H1 (cell line): ENCODE measurements around the gene ROBO2. TPM values are rescaled to one million over a fixed set of nuclear protein-coding genes. Genes with fewer than 3 reads are reported as not detected.

Experiments
- CTCF ChIA-PET: fragments of 300-600 bp; sonication (Branson Sonifier 250); formaldehyde crosslinking; loops from one replicate; lab custom pipeline; 2021; ENCODE audit not compliant: partially characterized antibody; lab: Charles Lee
- POLR2A ChIA-PET: fragments of 300-600 bp; sonication (Branson Sonifier 250); formaldehyde crosslinking; loops from one replicate; lab custom pipeline; 2021; ENCODE audit warnings: inconsistent platforms; ENCODE audit not compliant: partially characterized antibody; lab: Charles Lee
- DNase-seq, 2 experiments: peaks; one replicate each; pipeline versions ENCODE4 v3.0.0 to v3.0.0-alpha.2; 2010 to 2022; ENCODE audit warnings: low spot score in 2 of 2, low read depth in 1 of 2, mixed read lengths in 1 of 2
- FAIRE-seq: peaks from 2 replicates; lab custom pipeline; 2011; peaks lifted over from hg19 to GRCh38; lab: Jason Lieb, UNC
- H2AFZ ChIP-seq: 2 replicates; pipeline ENCODE4 v1.8.1; 2012; ENCODE audit warnings: low read length, inconsistent platforms
- H2AK5ac ChIP-seq: 2 replicates; pipeline ENCODE4 v1.6.1; 2013; ENCODE audit warnings: low read depth, low read length
- H2BK120ac ChIP-seq: replicated peaks from 2 replicates; pipeline ENCODE3; 2013; ENCODE audit warnings: low read depth, low read length, inconsistent platforms
- H2BK12ac ChIP-seq: 2 replicates; pipeline ENCODE4 v1.6.1; 2013; ENCODE audit warnings: low read depth, low read length
- H2BK15ac ChIP-seq: 2 replicates; pipeline ENCODE4 v1.6.1; 2013; ENCODE audit warnings: low read length
- H2BK20ac ChIP-seq: 2 replicates; pipeline ENCODE4 v1.6.1; 2013; ENCODE audit warnings: low read length
- H2BK5ac ChIP-seq: 2 replicates; pipeline ENCODE4 v1.6.1; 2013; ENCODE audit warnings: low read depth, low read length
- H3K14ac ChIP-seq: 2 replicates; pipeline ENCODE4 v1.6.1; 2013; ENCODE audit warnings: inconsistent platforms; ENCODE audit not compliant: insufficient read length
- H3K18ac ChIP-seq: 2 replicates; pipeline ENCODE4 v1.6.1; 2013; ENCODE audit warnings: low read length; ENCODE audit errors: extremely low read depth
- H3K23ac ChIP-seq: 2 replicates; pipeline ENCODE4 v1.6.1; 2013; ENCODE audit warnings: inconsistent platforms; ENCODE audit not compliant: insufficient read length
- H3K23me2 ChIP-seq: 2 replicates; pipeline ENCODE4 v1.6.1; 2013; ENCODE audit warnings: low read depth, low read length
- H3K27ac ChIP-seq: 2 replicates; pipeline ENCODE4 v1.6.1; 2011; ENCODE audit warnings: low read depth, low read length, inconsistent platforms
- H3K27me3 ChIP-seq, 4 experiments: replicated peaks in 1 of 4; 1 replicate in 1 of 4; 2 replicates in 3 of 4; pipeline versions ENCODE4 v1.6.1 to v1.8.1; 2011 to 2013; ENCODE audit warnings: low read length in 3 of 4, mild to moderate bottlenecking in 3 of 4, inconsistent platforms in 2 of 4, mixed read lengths in 2 of 4, moderate library complexity in 1 of 4; ENCODE audit not compliant: control insufficient read depth in 3 of 4, insufficient read depth in 3 of 4; ENCODE audit errors: extremely low read depth in 1 of 4
- H3K36me3 ChIP-seq, 4 experiments: 2 replicates each; pipeline versions ENCODE4 v1.6.1 to v1.8.1; 2011 to 2013; ENCODE audit warnings: mild to moderate bottlenecking in 4 of 4, low read length in 3 of 4, moderate library complexity in 2 of 4, control low read depth in 1 of 4, inconsistent platforms in 1 of 4; ENCODE audit not compliant: insufficient read depth in 4 of 4, control insufficient read depth in 2 of 4
- H3K4ac ChIP-seq: replicated peaks from 2 replicates; pipeline ENCODE3; 2013; ENCODE audit warnings: low read length, low read depth, mixed read lengths, inconsistent platforms; ENCODE audit not compliant: insufficient read length
- H3K4me1 ChIP-seq, 4 experiments: replicated peaks in 1 of 4; 1 replicate in 1 of 4; 2 replicates in 3 of 4; pipeline versions ENCODE4 v1.6.1 to v1.8.1; 2011 to 2013; ENCODE audit warnings: low read length in 3 of 4, inconsistent platforms in 2 of 4, mixed read lengths in 1 of 4; ENCODE audit not compliant: insufficient read depth in 4 of 4, control insufficient read depth in 3 of 4
- H3K4me2 ChIP-seq, 2 experiments: 2 replicates each; pipeline versions ENCODE4 v1.6.1 to v1.8.1; 2011 to 2013; ENCODE audit warnings: low read depth in 2 of 2, low read length in 2 of 2, control low read depth in 1 of 2, inconsistent platforms in 1 of 2, mild to moderate bottlenecking in 1 of 2; ENCODE audit not compliant: insufficient read depth in 1 of 2
- H3K4me3 ChIP-seq, 4 experiments: fragments of 200-600, 300-600 bp in 1 of 4; sonication (generic), shearing (Covaris generic), sonication (Bioruptor Twin) in 1 of 4; 2 replicates each; pipeline versions ENCODE4 v1.5.1 to v1.8.1; 2011 to 2016; ENCODE audit warnings: low read length in 4 of 4, low read depth in 3 of 4, control low read depth in 2 of 4, inconsistent platforms in 2 of 4, mild to moderate bottlenecking in 2 of 4, mixed read lengths in 1 of 4, moderate library complexity in 1 of 4; ENCODE audit not compliant: insufficient read depth in 2 of 4; ENCODE audit errors: extremely low read depth in 1 of 4
- H3K56ac ChIP-seq: replicated peaks from 2 replicates; pipeline ENCODE3; 2013; ENCODE audit warnings: low read depth, mild to moderate bottlenecking, mixed read lengths, low read length, inconsistent platforms; ENCODE audit not compliant: insufficient read length
- H3K79me1 ChIP-seq: 2 replicates; pipeline ENCODE4 v1.6.1; 2013; ENCODE audit warnings: low read depth, low read length, control low read depth
- H3K79me2 ChIP-seq, 2 experiments: 2 replicates each; pipeline versions ENCODE4 v1.6.1 to v1.8.1; 2012 to 2013; ENCODE audit warnings: low read length in 2 of 2, mild to moderate bottlenecking in 2 of 2, inconsistent platforms in 1 of 2; ENCODE audit not compliant: insufficient read depth in 2 of 2, control insufficient read depth in 1 of 2
- H3K9ac ChIP-seq, 4 experiments: replicated peaks in 1 of 4; 1 replicate in 1 of 4; 2 replicates in 3 of 4; pipeline versions ENCODE4 v1.6.1 to v1.8.1; 2011 to 2013; ENCODE audit warnings: low read depth in 3 of 4, low read length in 3 of 4, control low read depth in 2 of 4, mild to moderate bottlenecking in 2 of 4, moderate library complexity in 2 of 4, inconsistent platforms in 1 of 4; ENCODE audit errors: extremely low read depth in 1 of 4
- H3K9me3 ChIP-seq, 2 experiments: 2 replicates each; pipeline versions ENCODE4 v1.6.1 to v1.8.1; 2012 to 2013; ENCODE audit warnings: mild to moderate bottlenecking in 2 of 2, moderate library complexity in 2 of 2, control low read depth in 1 of 2, inconsistent platforms in 1 of 2, low read depth in 1 of 2, low read length in 1 of 2, mixed read lengths in 1 of 2; ENCODE audit not compliant: insufficient read depth in 2 of 2
- H4K20me1 ChIP-seq, 2 experiments: replicated peaks in 1 of 2; 2 replicates each; pipeline versions ENCODE3 to v1.8.1; 2011 to 2013; ENCODE audit warnings: inconsistent platforms in 2 of 2, low read length in 2 of 2, mild to moderate bottlenecking in 1 of 2; ENCODE audit not compliant: insufficient read depth in 2 of 2, control insufficient read depth in 1 of 2
- H4K5ac ChIP-seq: 2 replicates; pipeline ENCODE4 v1.6.1; 2013; ENCODE audit warnings: low read length, low read depth, mixed read lengths, inconsistent platforms; ENCODE audit not compliant: insufficient read length
- H4K8ac ChIP-seq: 2 replicates; pipeline ENCODE4 v1.8.0; 2013; ENCODE audit warnings: mild to moderate bottlenecking, moderate library complexity, low read length, inconsistent platforms; ENCODE audit not compliant: insufficient read depth; ENCODE audit errors: extremely low read depth
- H4K91ac ChIP-seq: replicated peaks from 2 replicates; pipeline ENCODE3; 2013; ENCODE audit warnings: low read length, mixed read lengths, inconsistent platforms; ENCODE audit not compliant: insufficient read length
- BCL11A ChIP-seq, 2 experiments: IDR thresholded peaks; one replicate each; pipeline ENCODE4 v1.6.1; 2011; ENCODE audit warnings: low read depth in 2 of 2, low read length in 2 of 2, mild to moderate bottlenecking in 2 of 2
- BRCA1 ChIP-seq: IDR thresholded peaks from 2 replicates; pipeline ENCODE4 v1.6.1; 2012; ENCODE audit warnings: low read depth, low read length, improper control_type of control experiment
- CEBPB ChIP-seq: IDR thresholded peaks from 2 replicates; pipeline ENCODE4 v1.6.1; 2012; ENCODE audit warnings: low read depth, low read length
- GTF2F1 ChIP-seq: IDR thresholded peaks from 2 replicates; pipeline ENCODE4 v1.6.1; 2012; ENCODE audit warnings: low read depth, low read length, improper control_type of control experiment, borderline replicate concordance
- KDM1A ChIP-seq: fragments of 200-600, 300-600 bp; sonication (generic); IDR thresholded peaks from 2 replicates; pipeline ENCODE4 v1.7.1; 2016; ENCODE audit warnings: mild to moderate bottlenecking, low read length, borderline replicate concordance
- KDM5A ChIP-seq: fragments of 200-600 bp; IDR thresholded peaks from 2 replicates; pipeline ENCODE4 v1.7.1; 2012; ENCODE audit warnings: mild to moderate bottlenecking, low read length, inconsistent platforms, mixed read lengths
- PHF8 ChIP-seq: fragments of 200-600 bp; sonication (generic); conservative IDR thresholded peaks from 2 replicates; pipeline ENCODE4 v1.7.1; 2012; ENCODE audit warnings: low read depth, mild to moderate bottlenecking, inconsistent platforms, low read length, moderate library complexity
- RNF2 ChIP-seq: fragments of 200-900, 300-1000 bp; sonication (generic); IDR thresholded peaks from 2 replicates; pipeline ENCODE4 v1.7.1; 2016; ENCODE audit warnings: borderline replicate concordance, low read depth, mild to moderate bottlenecking, antibody characterized with exemption, low read length; ENCODE audit not compliant: poor library complexity, severe bottlenecking; ENCODE audit errors: missing control alignments
- SAP30 ChIP-seq: fragments of 300-600 bp; sonication (generic); IDR thresholded peaks from 2 replicates; pipeline ENCODE4 v1.7.1; 2012; ENCODE audit warnings: low read length, moderate library complexity, mild to moderate bottlenecking, inconsistent platforms; ENCODE audit not compliant: insufficient read depth, insufficient replicate concordance
- SIRT6 ChIP-seq: IDR thresholded peaks from one replicate; pipeline ENCODE4 v1.7.1; 2012; ENCODE audit warnings: low read length, inconsistent platforms
- TAF7 ChIP-seq: optimal IDR thresholded peaks from 2 replicates; pipeline ENCODE3; 2011; ENCODE audit warnings: low read depth, mild to moderate bottlenecking, inconsistent platforms, low read length, moderate library complexity, borderline replicate concordance
- TBP ChIP-seq: IDR thresholded peaks from 2 replicates; pipeline ENCODE4 v1.6.1; 2011; ENCODE audit warnings: low read depth, low read length, improper control_type of control experiment
- TCF12 ChIP-seq: IDR thresholded peaks from 2 replicates; pipeline ENCODE4 v1.6.1; 2011; ENCODE audit warnings: low read depth, mild to moderate bottlenecking, low read length
- YY1 ChIP-seq: IDR thresholded peaks from 2 replicates; pipeline ENCODE4 v1.6.1; 2011; ENCODE audit warnings: low read depth, mild to moderate bottlenecking, low read length
- ZNF274 ChIP-seq: IDR thresholded peaks from 2 replicates; pipeline ENCODE4 v1.7.0; 2012; ENCODE audit warnings: low read length, borderline replicate concordance; ENCODE audit errors: extremely low read depth
- WGBS, 2 experiments: shearing (Covaris generic) in 1 of 2; methylation state at CpG; one replicate each; pipeline versions ENCODE4 v1.1.6 to v1.1.7; 2013 to 2015; ENCODE audit warnings: low lambda C conversion rate in 2 of 2, mixed read lengths in 2 of 2, inconsistent platforms in 1 of 2, low coverage in 1 of 2, missing lambda C conversion rate in 1 of 2; ENCODE audit not compliant: insufficient replicate concordance in 2 of 2, insufficient coverage in 1 of 2, insufficient read length in 1 of 2; ENCODE audit errors: extremely low coverage in 1 of 2, missing lambda C conversion rate in 1 of 2; 5-methylcytosine and 5-hydroxymethylcytosine counted together
- polyA plus RNA-seq, 7 experiments: library from polyadenylated mRNA; depleted of rRNA in 3 of 7; stranded (reverse) in 5 of 7; unstranded in 2 of 7; fragments of >200 nt in 5 of 7; fragments of 200-250 nt in 2 of 7; gene quantifications; 1 replicate in 5 of 7; 2 replicates in 1 of 7; 4 replicates in 1 of 7; pipeline versions ENCODE4 v1.2.1 to v1.2.3, GENCODE V29; 2011 to 2013; ENCODE audit warnings: missing spikeins in 2 of 7, mixed read lengths in 2 of 7
- total RNA-seq: library from RNA; stranded (reverse); fragmentation: NEBNext Ultra II Directional; extraction: Animal tissue kit (Norgen Biotek cat#: 25700); gene quantifications from 2 replicates; pipeline ENCODE4 v1.2.1, GENCODE V29; 2021

The ROBO2 gene
- total and polyA plus RNA-seq, 2 of the 8 experiments (the other 6 are each of a cell fraction or from before 2014, with no cell fraction given): 1.5 to 2.9 TPM

DNA sequence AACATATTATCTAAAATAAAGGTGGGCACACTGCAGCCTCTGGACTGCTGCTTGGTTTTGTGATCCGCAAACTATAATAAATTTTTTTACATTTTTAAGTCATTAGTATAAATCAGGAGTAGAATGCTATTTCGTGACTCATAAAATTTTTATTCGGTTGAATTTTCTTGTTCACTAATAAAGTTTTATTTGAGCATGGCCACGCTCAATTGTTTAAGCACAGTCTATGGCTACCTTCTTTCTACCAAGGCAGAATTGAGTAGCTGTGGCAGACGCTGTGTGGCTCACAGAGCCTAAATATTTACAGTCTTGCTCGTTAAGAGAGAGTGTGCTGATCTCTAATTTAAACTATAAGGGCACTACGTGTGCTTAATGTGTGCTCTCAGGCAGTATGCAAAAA, 28.9 kb downstream of the ROBO2 start:
- Histone ChIP-seq H3K9me3 (no peaks in the 10 kb centered on the region), H3K9ac (no peak overlapping the region), H3K4me2 (no peak overlapping the region), H4K20me1 (no peaks in the 10 kb centered on the region), H3K18ac (no peak overlapping the region), H2BK5ac (no peak overlapping the region), H3K56ac (no peak overlapping the region), H3K36me3 (no peaks in the 10 kb centered on the region), H3K4me3 (no peak overlapping the region), H2BK20ac (no peak overlapping the region), H3K23ac (no peak overlapping the region), H2AK5ac (no peak overlapping the region), H2BK15ac (no peak overlapping the region), H4K5ac (no peak overlapping the region), H3K14ac (no peak overlapping the region), H3K79me1 (no peaks in the 10 kb centered on the region; the same call in 1 of the 2 replicates), H2AFZ (no peak overlapping the region), H3K23me2 (peaks cover 2% of the 10 kb centered on the region; the same call in 1 of the 2 replicates), H4K91ac (no peak overlapping the region), H3K4ac (no peak overlapping the region), H3K27me3 (no peaks in the 10 kb centered on the region), H3K4me1 (peaks cover 0 to 4% (median 2%) of the 10 kb centered on the region in 4 experiments; a peak in 3 of 7 replicates), H3K79me2 (no peaks in the 10 kb centered on the region), H3K27ac (no peak overlapping the region), H2BK12ac (no peak overlapping the region), H4K8ac (no peak overlapping the region), H2BK120ac (no peak overlapping the region)
- 85% methylated on average over 7 of the region's 7 CpGs; no CpG with 5 or more reads in 1 of the 2 experiments for WGBS, 2 experiments
- DNase-seq: no peak
- FAIRE-seq: no peak
- ChIA-PET POLR2A (no interaction called here), CTCF (no interaction called here)
- TF ChIP-seq SAP30: no peak
- TF ChIP-seq TBP: no peak
- no peak for TF ChIP-seq BCL11A (IDR thresholded peaks at IDR 0.05; ENCODE audit: low read depth in 2 of 2, low read length in 2 of 2)
- TF ChIP-seq GTF2F1: no peak
- no peak for TF ChIP-seq ZNF274
- TF ChIP-seq BRCA1: no peak
- no peak for TF ChIP-seq YY1
- no peak for TF ChIP-seq PHF8
- TF ChIP-seq KDM1A: no peak
- TF ChIP-seq SIRT6: no peak
- no peak for TF ChIP-seq KDM5A
- no peak for TF ChIP-seq RNF2
- no peak for TF ChIP-seq TCF12
- TF ChIP-seq TAF7: no peak
- TF ChIP-seq CEBPB: no peak
